Activated T-helper 1 cell treated with anti-CD3 and anti-CD28 coated beads, Interleukin-12 subunit alpha, Interleukin-12 subunit beta, Interleukin-2, Interleukin-4 antibody, amounts not matched to agents 30 ng/mL and 10 ng/mL and 1 ng/mL, durations not matched to agents 14 hours and 24 hours and 36 hours (primary cell): ENCODE measurements around the gene EPS15. TPM values are rescaled to one million over a fixed set of nuclear protein-coding genes. Genes with fewer than 3 reads are reported as not detected.

Experiments used
- DNase-seq: peaks from one replicate; pipeline ENCODE4 v3.0.0; 2021; ENCODE audit warnings: low spot score
- H3K27ac Mint-ChIP-seq: one replicate; pipeline ENCODE4 v1.8.0; 2021; ENCODE audit warnings: mild to moderate bottlenecking, mixed read lengths
- H3K27me3 Mint-ChIP-seq: one replicate; pipeline ENCODE4 v1.8.0; 2022; ENCODE audit warnings: mild to moderate bottlenecking, moderate library complexity, mixed read lengths; ENCODE audit not compliant: insufficient read depth
- H3K36me3 Mint-ChIP-seq: one replicate; pipeline ENCODE4 v1.8.0; 2021; ENCODE audit warnings: low read depth, mixed read lengths
- H3K4me1 Mint-ChIP-seq: one replicate; pipeline ENCODE4 v1.8.0; 2021; ENCODE audit warnings: low read depth, mixed read lengths
- H3K4me3 Mint-ChIP-seq: one replicate; pipeline ENCODE4 v1.8.0; 2021; ENCODE audit warnings: mild to moderate bottlenecking, moderate library complexity, mixed read lengths
- H3K9me3 Mint-ChIP-seq: one replicate; pipeline ENCODE4 v1.8.0; 2021; ENCODE audit warnings: mixed read lengths
- intact Hi-C: fragments of 100-400 bp; cut with micrococcal nuclease; formaldehyde crosslinking; loops from one replicate; pipeline ENCODE4 v1.15.1; 2024
- total RNA-seq: library from RNA; stranded (reverse); gene quantifications from 2 replicates; pipeline ENCODE4 v1.2.3, GENCODE V29; 2022

Gene EPS15
- total RNA-seq, 1 donor from 2014 or later, result 55.5 TPM

DNA sequence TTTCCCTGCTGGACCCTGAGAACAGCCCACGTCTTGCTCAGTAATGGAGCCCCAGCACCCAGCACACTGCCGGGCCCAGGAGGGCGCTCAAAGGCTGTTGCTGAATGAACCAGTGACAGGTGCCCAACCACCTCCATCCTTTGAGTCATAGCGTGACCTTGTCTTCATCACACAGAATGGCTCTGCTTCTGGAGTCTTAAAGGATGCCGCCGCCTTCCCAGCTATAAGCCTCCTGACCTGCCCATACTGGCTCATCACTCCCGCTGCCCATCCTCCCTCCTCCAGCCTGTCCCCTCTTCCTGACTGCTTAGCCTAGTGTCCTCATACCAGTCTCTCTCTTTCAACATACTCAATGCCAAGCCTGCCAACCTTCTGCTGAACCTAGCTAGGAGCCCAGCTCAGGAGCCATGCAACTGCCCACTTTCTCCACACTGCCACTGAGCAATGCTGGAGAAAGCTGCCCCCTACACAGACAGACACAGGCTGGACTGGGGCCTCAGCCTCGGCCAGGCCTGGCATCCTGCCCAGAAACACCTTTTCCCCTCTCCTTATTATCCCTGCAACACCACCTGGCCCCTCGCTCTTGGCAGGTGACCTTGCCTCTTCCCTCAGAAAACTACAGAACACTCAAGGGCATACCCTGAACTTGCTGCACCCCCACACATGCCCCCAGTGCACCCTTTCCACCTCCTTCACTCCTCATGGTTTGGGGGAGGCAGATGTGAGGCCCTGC is 202.8 kb downstream of the EPS15 start:
- H3K27me3 Mint-ChIP-seq, result peaks cover 7% of the 10 kb centered on the region
- H3K9me3 Mint-ChIP-seq, result no peaks in the 10 kb centered on the region
- intact Hi-C loops, result no loop called here
- H3K4me3 Mint-ChIP-seq, result no peak overlapping the region
- peaks cover 13% of the 10 kb centered on the region for H3K4me1 Mint-ChIP-seq
- no peak overlapping the region for H3K27ac Mint-ChIP-seq
- no peaks in the 10 kb centered on the region for H3K36me3 Mint-ChIP-seq
- DNase-seq, result no peak

DNA sequence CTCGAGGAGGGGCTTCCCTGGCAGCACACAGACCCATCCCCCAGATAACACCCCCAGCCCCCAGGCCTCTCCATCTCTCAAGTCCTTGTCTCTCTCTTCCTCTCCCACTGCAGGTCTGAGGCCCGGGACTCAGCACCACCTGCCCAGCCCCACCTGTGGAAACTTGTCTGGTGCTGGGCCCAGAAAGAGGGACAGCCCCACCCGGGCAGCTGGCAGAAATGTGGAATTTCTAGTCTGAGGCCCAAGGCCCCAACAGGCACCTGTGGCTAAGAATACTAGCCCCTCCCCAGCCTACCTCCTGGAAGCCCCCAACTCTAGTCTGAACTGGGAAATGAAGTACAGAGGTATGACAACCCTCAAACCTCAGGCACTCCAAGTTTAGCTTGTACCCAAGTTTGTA is 204.1 kb downstream of the EPS15 start:
- no peaks in the 10 kb centered on the region for H3K9me3 Mint-ChIP-seq
- peaks cover 5% of the 10 kb centered on the region for H3K27me3 Mint-ChIP-seq
- intact Hi-C loops, result no loop called here
- H3K36me3 Mint-ChIP-seq, result no peaks in the 10 kb centered on the region
- no peak overlapping the region for H3K4me3 Mint-ChIP-seq
- no peak for DNase-seq
- H3K27ac Mint-ChIP-seq, result no peak overlapping the region
- H3K4me1 Mint-ChIP-seq, result peaks cover 13% of the 10 kb centered on the region

DNA sequence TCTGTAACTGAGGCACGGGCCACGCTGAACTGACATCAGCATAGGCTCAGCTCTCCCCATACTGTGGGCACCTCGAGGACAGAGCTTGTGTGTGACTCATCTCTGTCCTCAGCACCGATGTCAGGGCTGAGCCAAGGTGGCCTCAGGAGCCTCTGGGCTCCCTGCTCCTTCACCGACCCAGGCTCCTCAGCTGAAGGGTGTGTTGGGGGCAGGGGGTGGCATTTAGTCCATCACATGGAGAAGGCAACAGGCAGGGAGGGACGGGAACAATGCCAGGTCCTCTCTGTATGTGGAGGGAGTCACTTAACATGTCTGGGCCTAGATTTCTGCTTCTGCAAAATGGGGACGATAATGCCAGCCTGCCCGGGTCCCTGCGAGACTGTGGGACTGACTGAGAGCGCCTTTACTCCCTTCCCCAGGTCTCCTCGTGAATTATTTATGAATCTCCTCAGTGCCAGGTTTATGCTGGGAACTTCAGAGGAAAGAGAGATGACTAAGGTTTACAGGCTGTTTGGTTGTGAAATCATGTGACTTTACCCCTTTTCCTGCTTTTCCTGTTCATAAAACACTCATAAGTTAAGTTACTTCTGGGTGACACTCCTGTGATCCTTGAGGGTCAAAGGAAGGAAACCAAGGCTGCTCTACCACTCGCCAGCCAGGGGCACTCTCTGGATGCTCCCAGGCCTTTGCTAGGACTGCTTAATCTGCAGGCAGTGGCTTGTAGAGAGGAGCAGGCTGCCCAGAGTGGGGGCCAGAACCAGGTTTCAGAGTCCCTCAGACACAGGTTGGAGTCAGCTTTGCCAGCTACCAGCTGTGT is 204.9 kb downstream of the EPS15 start:
- no peaks in the 10 kb centered on the region for H3K36me3 Mint-ChIP-seq
- intact Hi-C loops, result no loop called here
- no peak overlapping the region for H3K27ac Mint-ChIP-seq
- H3K9me3 Mint-ChIP-seq, result no peaks in the 10 kb centered on the region
- DNase-seq, result no peak
- peaks cover 2% of the 10 kb centered on the region for H3K27me3 Mint-ChIP-seq
- H3K4me1 Mint-ChIP-seq, result peaks cover 13% of the 10 kb centered on the region
- no peak overlapping the region for H3K4me3 Mint-ChIP-seq

DNA sequence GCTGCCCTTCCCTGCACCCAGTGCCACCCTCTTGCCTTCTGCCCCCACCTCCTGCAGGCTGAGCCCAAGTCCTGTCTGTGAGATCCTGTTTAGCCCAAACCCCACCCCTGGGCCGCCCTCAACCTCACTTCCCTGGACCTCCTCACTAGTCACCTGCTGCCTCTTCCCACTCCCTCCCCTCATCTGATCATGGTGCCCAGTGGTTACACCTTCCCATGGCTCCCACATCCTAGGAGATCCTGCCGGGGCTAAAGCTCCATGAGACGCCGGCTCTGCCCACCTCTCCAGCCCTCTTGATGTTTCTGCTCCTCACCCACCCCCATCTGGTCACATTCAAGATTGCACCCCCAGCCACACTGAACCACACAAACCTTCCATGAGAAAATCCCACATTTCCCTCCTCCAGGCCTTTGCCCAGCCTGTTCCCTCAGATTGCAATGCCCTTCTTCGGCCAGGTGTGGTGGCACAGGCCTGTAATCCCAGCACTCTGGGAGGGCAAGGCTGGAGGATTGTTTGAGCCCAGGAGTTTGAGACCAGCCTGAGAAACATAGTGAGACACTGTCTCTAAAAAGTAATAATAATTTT is 205.7 kb downstream of the EPS15 start:
- Mint-ChIP-seq H3K36me3 (no peaks in the 10 kb centered on the region), H3K4me3 (no peak overlapping the region), H3K27ac (no peak overlapping the region), H3K27me3 (peaks cover 2% of the 10 kb centered on the region), H3K9me3 (no peaks in the 10 kb centered on the region), H3K4me1 (peaks cover 13% of the 10 kb centered on the region)
- intact Hi-C loops, result no loop called here
- DNase-seq, result no peak

DNA sequence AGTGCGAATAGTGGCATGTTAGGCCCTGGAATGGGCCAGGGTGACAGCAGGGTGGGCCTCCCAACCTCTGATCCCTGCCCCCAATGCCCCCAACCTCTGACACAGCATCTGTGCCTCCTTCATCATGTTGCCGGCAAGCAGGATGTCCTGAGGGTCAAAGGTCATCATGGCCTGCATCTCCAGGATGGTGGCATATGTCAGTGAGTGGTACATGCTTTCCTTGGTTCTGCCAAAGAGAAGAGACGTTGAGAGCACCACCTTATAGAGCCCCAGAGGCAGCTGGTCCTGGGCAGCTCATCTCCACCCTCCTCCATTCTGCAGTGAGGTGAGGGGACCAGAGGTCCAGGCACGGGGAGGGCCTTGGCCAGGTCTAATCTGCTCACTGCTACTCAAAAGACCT is 206.3 kb downstream of the EPS15 start:
- Mint-ChIP-seq H3K36me3 (no peaks in the 10 kb centered on the region), H3K27ac (no peak overlapping the region), H3K27me3 (peaks cover 2% of the 10 kb centered on the region), H3K4me1 (peaks cover 13% of the 10 kb centered on the region), H3K4me3 (no peak overlapping the region), H3K9me3 (no peaks in the 10 kb centered on the region)
- no peak for DNase-seq
- intact Hi-C loops, result no loop called here

DNA sequence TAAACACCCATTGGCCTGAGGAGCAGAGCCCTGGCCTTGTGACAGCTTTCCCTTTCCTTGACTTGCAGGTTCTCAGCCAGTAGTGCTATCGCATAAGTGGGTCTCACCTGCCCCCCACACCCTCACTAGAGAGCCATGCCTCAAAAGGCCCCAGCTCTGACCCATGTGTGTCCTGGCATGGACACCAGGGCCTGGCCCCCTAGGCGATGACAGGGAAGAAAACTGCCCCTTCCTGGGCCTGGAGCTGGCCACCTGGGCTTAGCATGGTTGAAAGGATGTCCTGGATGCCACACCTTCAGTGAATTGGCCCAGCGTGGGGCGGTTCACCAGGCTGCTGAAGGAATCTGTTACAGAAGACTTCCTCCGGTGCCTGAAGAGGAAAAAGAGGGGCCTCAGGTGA is 207.2 kb downstream of the EPS15 start:
- Mint-ChIP-seq H3K4me1 (peaks cover 13% of the 10 kb centered on the region), H3K36me3 (no peaks in the 10 kb centered on the region), H3K9me3 (no peaks in the 10 kb centered on the region), H3K4me3 (no peak overlapping the region), H3K27ac (no peak overlapping the region), H3K27me3 (no peaks in the 10 kb centered on the region)
- intact Hi-C loops, result no loop called here
- no peak for DNase-seq

DNA sequence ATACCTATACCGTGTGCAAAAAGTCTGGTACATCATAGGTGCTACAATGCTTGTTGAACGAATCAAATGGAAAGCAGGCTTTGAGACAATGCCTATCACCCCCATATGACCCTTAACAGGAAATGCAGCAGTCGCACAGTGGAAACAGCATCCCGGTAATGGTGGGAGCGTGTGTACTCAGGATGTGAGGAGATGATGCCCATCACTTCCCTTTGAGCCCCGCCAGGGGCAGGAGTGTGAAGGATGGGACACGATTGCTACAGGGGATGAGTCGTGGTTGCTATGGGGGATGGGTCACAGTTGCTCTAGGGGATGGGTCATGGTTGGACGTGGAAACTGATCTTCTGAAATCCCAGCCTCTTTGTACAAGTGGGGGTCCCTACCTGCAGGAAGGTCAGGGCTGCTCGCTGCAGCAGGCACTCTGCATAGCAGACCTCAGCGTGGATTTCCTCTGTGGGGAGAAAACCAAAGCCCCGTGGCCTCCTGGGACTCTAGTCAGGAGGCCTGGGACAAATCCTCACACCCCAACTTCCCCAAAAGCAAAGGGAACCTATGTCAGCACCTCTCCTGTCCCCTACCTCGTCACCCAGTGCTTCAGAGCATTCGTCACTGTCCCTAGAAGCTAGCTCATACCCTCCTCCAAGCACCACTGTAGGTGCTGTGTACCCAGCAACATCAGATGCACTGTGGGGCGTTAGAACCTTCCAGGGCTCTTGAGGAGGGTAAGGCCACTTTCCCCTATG is 208.0 kb downstream of the EPS15 start:
- intact Hi-C loops, result no loop called here
- Mint-ChIP-seq H3K27ac (no peak overlapping the region), H3K27me3 (no peaks in the 10 kb centered on the region), H3K9me3 (no peaks in the 10 kb centered on the region), H3K36me3 (no peaks in the 10 kb centered on the region), H3K4me3 (no peak overlapping the region), H3K4me1 (peaks cover 13% of the 10 kb centered on the region)
- no peak for DNase-seq

DNA sequence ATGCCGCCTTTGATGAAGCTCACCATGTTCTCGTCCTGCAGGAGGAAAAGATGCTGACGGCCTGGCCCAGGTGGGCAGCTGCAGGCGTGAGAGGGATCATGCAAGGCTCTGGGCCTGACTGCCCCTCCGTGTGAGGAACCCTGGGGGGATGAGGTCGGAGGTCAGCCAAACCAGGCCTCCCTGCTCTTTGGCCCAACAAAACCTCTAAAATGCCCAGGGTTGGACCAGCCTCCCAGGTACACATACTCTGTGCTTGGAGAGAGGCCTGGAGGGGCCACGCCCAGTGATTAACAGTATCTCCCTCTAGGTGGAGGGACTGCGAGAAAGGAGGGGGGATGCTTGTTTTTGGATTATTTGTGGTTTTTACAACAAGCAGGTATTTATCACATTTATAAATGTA is 209.8 kb downstream of the EPS15 start:
- intact Hi-C loops, result no loop called here
- Mint-ChIP-seq H3K9me3 (no peaks in the 10 kb centered on the region), H3K4me1 (peaks cover 10% of the 10 kb centered on the region), H3K36me3 (no peaks in the 10 kb centered on the region), H3K27ac (no peak overlapping the region), H3K27me3 (no peaks in the 10 kb centered on the region), H3K4me3 (no peak overlapping the region)
- no peak for DNase-seq

DNA sequence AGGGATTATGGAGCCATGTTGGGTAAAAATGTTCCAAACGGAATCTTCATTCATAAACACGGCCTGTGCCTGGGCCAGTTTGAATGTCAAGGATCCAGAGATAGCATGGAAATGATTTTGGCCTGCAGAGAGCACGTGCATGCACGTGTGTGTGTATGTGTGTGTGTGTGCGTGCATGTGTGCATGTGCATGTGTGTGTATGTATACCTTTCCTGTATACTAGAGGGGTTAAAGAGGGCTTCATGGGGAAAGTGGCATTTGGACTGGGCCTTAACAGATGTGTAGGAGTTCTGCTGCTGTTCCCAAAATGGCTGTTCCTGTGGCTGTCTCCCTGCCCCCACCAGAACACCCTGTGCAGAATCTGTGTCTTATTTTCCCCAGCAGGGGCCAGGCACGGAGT is 210.4 kb downstream of the EPS15 start:
- no peak overlapping the region for H3K27ac Mint-ChIP-seq
- no peaks in the 10 kb centered on the region for H3K9me3 Mint-ChIP-seq
- H3K36me3 Mint-ChIP-seq, result no peaks in the 10 kb centered on the region
- intact Hi-C loops, result no loop called here
- no peak for DNase-seq
- H3K4me3 Mint-ChIP-seq, result no peak overlapping the region
- H3K27me3 Mint-ChIP-seq, result no peaks in the 10 kb centered on the region
- peaks cover 3% of the 10 kb centered on the region for H3K4me1 Mint-ChIP-seq

DNA sequence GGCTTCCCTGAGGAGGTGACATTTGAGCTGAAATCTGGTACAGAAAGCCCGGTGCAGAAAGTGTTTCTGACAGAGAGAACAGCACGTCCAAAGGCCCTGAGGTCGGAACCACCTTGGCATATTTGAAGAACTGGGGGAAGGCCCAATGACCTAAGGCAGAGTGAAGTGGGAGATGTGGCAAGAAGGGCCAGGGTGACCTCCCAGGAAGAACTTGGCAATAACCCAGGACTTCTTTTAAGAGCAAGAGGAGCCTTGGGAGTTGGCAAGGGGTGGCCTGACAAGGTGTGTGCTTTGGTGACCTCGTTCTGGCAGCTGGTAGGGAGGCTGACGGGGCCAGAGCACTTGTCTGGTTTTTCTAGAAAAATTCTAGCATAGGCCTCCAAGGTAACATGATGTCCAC is 212.1 kb downstream of the EPS15 start:
- no peak for DNase-seq
- H3K36me3 Mint-ChIP-seq, result no peaks in the 10 kb centered on the region
- H3K4me3 Mint-ChIP-seq, result no peak overlapping the region
- no peaks in the 10 kb centered on the region for H3K27me3 Mint-ChIP-seq
- no peaks in the 10 kb centered on the region for H3K4me1 Mint-ChIP-seq
- H3K27ac Mint-ChIP-seq, result no peak overlapping the region
- intact Hi-C loops, result no loop called here
- H3K9me3 Mint-ChIP-seq, result no peaks in the 10 kb centered on the region

DNA sequence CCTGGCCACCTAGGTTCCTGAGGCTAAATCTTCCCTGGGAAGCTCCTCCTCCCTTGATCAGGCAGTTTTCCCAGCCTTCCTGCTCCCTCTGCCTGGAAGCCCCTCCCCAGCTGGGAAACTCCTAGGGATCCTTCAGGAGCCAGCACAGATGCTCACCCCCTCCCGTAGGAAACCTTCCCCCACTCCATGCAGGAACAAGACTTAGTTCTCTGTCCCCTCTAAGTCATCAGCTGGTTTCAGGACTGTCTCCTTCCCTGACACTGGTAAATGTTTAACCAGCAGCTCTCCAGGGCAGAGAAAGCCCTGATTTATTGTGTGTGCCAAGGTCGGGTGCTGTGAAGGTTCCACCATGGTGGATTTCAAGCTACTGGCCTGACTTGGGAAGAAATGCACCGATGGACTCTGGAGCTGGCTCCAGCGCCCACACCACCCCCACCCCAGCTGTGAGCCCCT is 213.7 kb downstream of the EPS15 start:
- Mint-ChIP-seq H3K4me1 (no peaks in the 10 kb centered on the region), H3K9me3 (no peaks in the 10 kb centered on the region), H3K27ac (no peak overlapping the region), H3K4me3 (no peak overlapping the region), H3K36me3 (no peaks in the 10 kb centered on the region), H3K27me3 (no peaks in the 10 kb centered on the region)
- intact Hi-C loops, result no loop called here
- DNase-seq, result no peak

DNA sequence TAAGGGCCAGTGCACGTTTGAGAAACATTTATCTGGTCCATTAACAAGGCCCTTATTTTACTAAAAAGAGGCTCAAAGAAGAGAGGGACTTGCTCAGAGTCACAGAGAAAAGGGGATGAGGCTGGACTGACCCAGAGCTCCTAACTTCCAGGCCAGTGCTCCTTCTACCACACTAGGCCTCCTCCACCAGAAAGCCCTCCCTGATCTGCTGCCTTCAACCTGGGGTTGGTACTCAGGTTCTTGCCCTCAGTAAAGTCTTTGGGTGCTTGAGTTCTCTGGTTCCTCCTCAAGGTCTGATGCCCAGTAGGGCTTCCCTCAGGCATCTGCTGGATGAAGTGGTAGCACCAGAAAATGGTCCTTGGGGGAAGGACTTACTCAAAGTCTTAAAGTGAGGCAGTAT is 214.7 kb downstream of the EPS15 start:
- Mint-ChIP-seq H3K4me3 (no peak overlapping the region), H3K27me3 (no peaks in the 10 kb centered on the region), H3K4me1 (no peaks in the 10 kb centered on the region), H3K27ac (no peak overlapping the region), H3K36me3 (no peaks in the 10 kb centered on the region), H3K9me3 (no peaks in the 10 kb centered on the region)
- intact Hi-C loops, result no loop called here
- DNase-seq, result no peak
